ENCODE data around the gene PADI1.
A peak's percentile ranks its signal among the peaks of the same experiment; 100 is the strongest.

PADI1 gene

DNA sequence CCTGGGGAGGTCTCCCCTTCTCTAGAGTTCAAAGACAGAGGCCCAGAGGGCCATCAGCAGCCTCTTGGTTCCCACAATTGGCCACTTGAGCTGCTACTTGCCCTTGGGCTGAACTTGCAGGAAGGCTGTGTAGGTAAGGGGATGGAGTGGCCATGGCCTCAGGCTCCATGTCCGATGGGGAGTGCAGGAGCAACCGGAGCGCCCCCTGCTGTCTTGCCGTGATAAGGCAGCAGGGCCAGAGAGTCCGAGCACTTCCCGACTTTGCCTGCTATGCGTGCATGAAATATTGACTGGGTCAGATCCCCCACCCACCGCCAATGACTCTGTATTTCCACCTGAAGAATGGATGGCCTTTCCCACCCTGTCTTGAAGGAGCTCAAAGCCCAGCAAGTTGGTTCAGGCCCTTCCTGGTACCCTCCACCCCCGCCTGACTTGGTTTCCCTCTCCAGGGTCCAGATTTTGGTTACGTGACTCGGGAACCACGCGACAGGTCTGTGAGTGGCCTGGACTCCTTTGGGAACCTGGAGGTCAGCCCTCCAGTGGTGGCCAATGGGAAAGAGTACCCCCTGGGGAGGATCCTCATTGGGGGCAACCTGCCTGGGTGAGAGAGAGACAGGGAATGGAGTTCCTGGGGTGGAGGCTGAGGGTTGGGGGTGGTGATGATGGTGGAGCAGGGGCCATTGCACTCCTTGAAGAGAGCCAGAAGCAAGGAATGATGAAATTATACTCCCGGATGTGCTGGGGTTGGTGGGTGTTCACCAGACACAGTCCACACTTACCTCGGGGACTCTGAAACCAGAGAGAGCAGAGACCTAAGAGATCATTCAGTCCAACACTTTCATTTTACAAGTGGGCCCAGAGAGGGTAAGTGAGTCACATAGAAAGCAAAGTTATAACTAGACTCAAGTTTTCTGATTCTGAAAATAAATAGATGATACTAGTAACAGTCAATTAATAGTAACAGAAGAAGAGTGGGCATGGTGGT is 69.5 kb downstream of the PADI1 start:
- DNase-seq = peak; percentile 35

- DNase-seq = no peak
These were observed 71.6 kb downstream of the PADI1 start for GRCh38 chr1:17276568-17276967.

GRCh38 chr1:17277511-17278159 is 72.7 kb downstream of the PADI1 start:
- no peak for DNase-seq

- no peak for DNase-seq
These were observed 74.3 kb downstream of the PADI1 start for GRCh38 chr1:17278996-17279830.

DNA sequence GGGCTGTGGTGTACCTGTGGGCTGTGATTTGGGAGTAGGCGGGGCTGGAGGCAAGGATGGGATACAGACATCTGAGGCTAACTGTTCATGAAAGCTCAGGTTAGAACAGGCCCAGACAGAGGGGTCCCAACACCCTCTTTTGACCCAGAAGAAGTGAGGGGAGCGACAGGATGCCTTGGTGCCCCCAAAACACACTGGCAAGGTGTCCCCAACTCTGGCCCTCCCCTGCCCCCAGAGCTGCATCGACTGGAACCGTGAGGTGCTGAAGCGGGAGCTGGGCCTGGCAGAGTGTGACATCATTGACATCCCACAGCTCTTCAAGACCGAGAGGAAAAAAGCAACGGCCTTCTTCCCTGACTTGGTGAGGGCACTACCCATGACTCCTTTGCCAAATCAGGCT is 75.5 kb downstream of the PADI1 start:
- DNase-seq = no peak

GRCh38 chr1:17280894-17281293 is 76.0 kb downstream of the PADI1 start:
- DNase-seq = no peak

DNA sequence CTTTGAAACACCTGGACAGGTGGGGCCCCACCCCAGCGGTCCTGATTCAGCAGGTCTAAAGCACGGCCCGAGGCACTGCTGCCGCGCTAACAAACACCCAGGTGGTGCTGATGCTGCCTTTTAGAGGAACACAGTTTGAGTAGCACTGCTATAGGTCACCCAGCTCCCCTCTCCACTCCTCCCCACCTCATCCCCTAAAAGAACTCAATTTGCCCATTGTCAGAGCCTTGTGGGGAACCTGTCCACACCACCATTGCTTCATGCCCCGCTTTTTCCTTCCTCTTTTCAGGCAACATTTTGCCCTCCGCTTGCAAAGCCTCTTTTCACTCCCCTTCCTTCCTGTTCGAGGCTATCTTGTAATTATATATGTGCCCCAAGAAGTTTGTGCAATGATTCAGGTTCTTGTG is 76.8 kb downstream of the PADI1 start:
- no peak for DNase-seq

DNA sequence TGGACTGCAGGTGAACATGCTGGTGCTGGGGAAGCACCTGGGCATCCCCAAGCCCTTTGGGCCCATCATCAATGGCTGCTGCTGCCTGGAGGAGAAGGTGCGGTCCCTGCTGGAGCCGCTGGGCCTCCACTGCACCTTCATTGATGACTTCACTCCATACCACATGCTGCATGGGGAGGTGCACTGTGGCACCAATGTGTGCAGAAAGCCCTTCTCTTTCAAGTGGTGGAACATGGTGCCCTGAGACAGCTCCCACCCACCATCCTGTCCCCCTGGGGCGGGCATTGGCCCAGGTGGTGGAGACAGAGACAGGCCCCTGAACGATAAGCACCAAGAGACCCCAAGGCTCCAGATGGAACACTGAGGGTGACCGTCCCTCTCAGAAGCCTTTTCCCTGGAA is 77.9 kb downstream of the PADI1 start:
- no peak for DNase-seq

- no peak for DNase-seq
These were observed 81.7 kb downstream of the PADI1 start for GRCh38 chr1:17286646-17287045.

GRCh38 chr1:17287130-17287776 is 82.3 kb downstream of the PADI1 start:
- DNase-seq = no peak

GRCh38 chr1:17289721-17290120 is 84.8 kb downstream of the PADI1 start:
- DNase-seq = peak; percentile 18

- DNase-seq = no peak
These were observed 85.6 kb downstream of the PADI1 start for GRCh38 chr1:17290553-17290952.

DNA sequence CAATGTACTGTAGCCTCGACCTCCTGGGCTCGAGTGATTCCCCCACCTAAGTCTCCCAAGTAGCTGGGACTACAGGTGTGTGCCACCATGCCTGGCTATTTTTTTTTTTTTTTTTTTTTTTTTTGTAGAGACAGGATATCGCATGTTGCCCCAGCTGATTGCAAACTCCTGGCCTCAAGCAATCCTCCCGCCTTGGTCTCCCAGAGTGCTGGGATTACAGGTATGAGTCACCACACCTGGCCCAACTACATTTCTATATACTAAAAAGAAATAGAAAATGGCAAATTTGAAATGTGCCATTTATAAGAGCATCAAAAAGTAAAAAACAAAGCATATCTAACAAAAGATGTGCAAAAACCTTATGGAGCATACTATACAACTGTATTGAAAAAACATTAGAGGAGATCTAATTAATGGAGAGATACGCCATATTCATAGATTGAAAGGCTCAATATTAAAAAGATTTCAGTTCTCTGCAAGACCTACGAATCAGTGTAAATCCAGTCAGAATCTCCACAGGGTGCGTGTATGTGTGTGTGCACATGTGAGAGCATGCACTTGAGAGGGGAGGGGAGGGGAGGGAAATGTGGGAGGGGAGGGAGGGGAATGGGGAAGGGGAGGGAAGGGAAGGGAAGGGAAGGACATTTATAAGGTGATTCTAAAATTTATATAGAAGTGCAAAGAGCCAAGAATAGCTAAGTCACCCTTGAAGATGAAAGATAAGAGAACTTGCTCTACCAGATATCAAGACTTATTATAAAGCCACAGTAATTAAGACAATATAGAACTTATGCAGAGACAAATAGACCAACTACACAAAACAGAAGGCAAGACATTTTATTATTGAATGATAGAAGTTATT is 87.6 kb downstream of the PADI1 start:
- no peak for DNase-seq

- DNase-seq = no peak
These were observed 88.9 kb downstream of the PADI1 start for GRCh38 chr1:17293681-17294425.

- no peak for DNase-seq
These were observed 90.4 kb downstream of the PADI1 start for GRCh38 chr1:17295292-17295691.

All from NCI-H2227 treated with DMSO at 0.1 percent for 48 hours (cell line).